NCI-H2029 treated with DMSO at 0.1 percent for 48 hours (cell line): ENCODE results near the gene IL19.

Experiments used
- DNase-seq: peaks from one replicate; lab custom pipeline; 2025; lab: John Stamatoyannopoulos, UW

IL19 gene

GRCh38 chr1:206800891-206801290 lies 30.3 kb downstream of the IL19 start:
- DNase-seq, result no peak

GRCh38 chr1:206801467-206801866 lies 30.9 kb downstream of the IL19 start:
- no peak for DNase-seq

GRCh38 chr1:206802401-206802800 lies 31.8 kb downstream of the IL19 start:
- no peak for DNase-seq

GRCh38 chr1:206803221-206803730 lies 32.7 kb downstream of the IL19 start:
- no peak for DNase-seq

- DNase-seq, result no peak
These were observed 33.7 kb downstream of the IL19 start for GRCh38 chr1:206804156-206804737.

- DNase-seq, result no peak
These were observed 34.8 kb downstream of the IL19 start for GRCh38 chr1:206805357-206805756.

- DNase-seq, result no peak
These were observed 38.0 kb downstream of the IL19 start for GRCh38 chr1:206808615-206809014.

- DNase-seq, result peak; percentile 5
These were observed 39.0 kb downstream of the IL19 start for GRCh38 chr1:206809504-206810084.

- no peak for DNase-seq
These were observed 41.9 kb downstream of the IL19 start for GRCh38 chr1:206812471-206812870.

- peak; percentile 36 for DNase-seq
These were observed 44.3 kb downstream of the IL19 start for GRCh38 chr1:206814716-206815341.

GRCh38 chr1:206816390-206817287 lies 46.1 kb downstream of the IL19 start:
- DNase-seq, result no peak

GRCh38 chr1:206821493-206821892 lies 50.9 kb downstream of the IL19 start:
- DNase-seq, result peak; percentile 50

- no peak for DNase-seq
These were observed 53.2 kb downstream of the IL19 start for GRCh38 chr1:206823727-206824126.

- DNase-seq, result no peak
These were observed 53.8 kb downstream of the IL19 start for GRCh38 chr1:206824331-206824730.

- no peak for DNase-seq
These were observed 55.8 kb downstream of the IL19 start for GRCh38 chr1:206826394-206826793.

- DNase-seq, result no peak
These were observed 57.5 kb downstream of the IL19 start for GRCh38 chr1:206828061-206828460.

- no peak for DNase-seq
These were observed 58.2 kb downstream of the IL19 start for GRCh38 chr1:206828765-206829164.

- DNase-seq, result no peak
These were observed 58.7 kb downstream of the IL19 start for GRCh38 chr1:206829282-206829681.

- no peak for DNase-seq
These were observed 59.3 kb downstream of the IL19 start for GRCh38 chr1:206829875-206830274.

- no peak for DNase-seq
These were observed 61.1 kb downstream of the IL19 start for GRCh38 chr1:206831650-206832049.

- no peak for DNase-seq
These were observed 61.8 kb downstream of the IL19 start for GRCh38 chr1:206832352-206832880.

GRCh38 chr1:206833106-206833680 lies 62.6 kb downstream of the IL19 start:
- no peak for DNase-seq
